DND-41 (cell line): ENCODE results near the gene POLR3B.

ENCODE experiments used
- ATAC-seq: fragments of 200-7000 bp; cut with Tn5 transposase; 3 replicates; pipeline ENCODE4 v1.9.1; 2021; ENCODE audit warnings: low read depth; ENCODE audit not compliant: insufficient read depth
- DNase-seq: peaks from one replicate; pipeline ENCODE4 v3.0.0-alpha.2; 2020
- H2AFZ ChIP-seq: 2 replicates; pipeline ENCODE4 v1.6.0; 2012; ENCODE audit warnings: low read depth, low read length
- H3K27ac ChIP-seq: 2 replicates; pipeline ENCODE4 v1.5.1; 2012; ENCODE audit warnings: low read length, inconsistent platforms
- H3K27me3 ChIP-seq: fragments of 200-600 bp; sonication (generic); 2 replicates; pipeline ENCODE4 v1.6.0; 2012; ENCODE audit warnings: low read length, mild to moderate bottlenecking, inconsistent platforms; ENCODE audit not compliant: insufficient read depth, poor library complexity
- H3K36me3 ChIP-seq: 2 replicates; pipeline ENCODE4 v1.5.1; 2012; ENCODE audit warnings: low read length, inconsistent platforms; ENCODE audit not compliant: insufficient read depth
- H3K4me1 ChIP-seq: 2 replicates; pipeline ENCODE4 v1.5.1; 2012; ENCODE audit warnings: mild to moderate bottlenecking, low read length; ENCODE audit not compliant: insufficient read depth
- H3K4me2 ChIP-seq: 2 replicates; pipeline ENCODE4 v1.6.0; 2012; ENCODE audit warnings: mild to moderate bottlenecking, moderate library complexity, low read length, inconsistent platforms; ENCODE audit not compliant: insufficient read depth
- H3K4me3 ChIP-seq, 2 experiments: fragments of 200-600 bp in 1 of 2; shearing (Covaris generic) in 1 of 2; 2 replicates each; pipeline ENCODE4 v1.5.1; 2012 to 2016; ENCODE audit warnings: inconsistent platforms in 2 of 2, low read length in 2 of 2, mild to moderate bottlenecking in 2 of 2, low read depth in 1 of 2, moderate library complexity in 1 of 2
- H3K79me2 ChIP-seq: 2 replicates; pipeline ENCODE4 v1.6.0; 2012; ENCODE audit warnings: low read length, inconsistent platforms; ENCODE audit not compliant: insufficient read depth
- H3K9ac ChIP-seq: 2 replicates; pipeline ENCODE4 v1.6.0; 2012; ENCODE audit warnings: low read depth, mild to moderate bottlenecking, inconsistent platforms, low read length, moderate library complexity
- H3K9me3 ChIP-seq: 2 replicates; pipeline ENCODE4 v1.5.1; 2012; ENCODE audit warnings: low read length, moderate library complexity, mild to moderate bottlenecking, inconsistent platforms; ENCODE audit not compliant: insufficient read depth, severe bottlenecking
- H4K20me1 ChIP-seq: 2 replicates; pipeline ENCODE4 v1.6.0; 2012; ENCODE audit warnings: low read length; ENCODE audit not compliant: insufficient read depth
- EZH2 ChIP-seq: IDR thresholded peaks from 3 replicates; pipeline ENCODE4 v1.6.1; 2012; ENCODE audit warnings: borderline replicate concordance, low read depth, mild to moderate bottlenecking, moderate library complexity, low read length, inconsistent platforms; ENCODE audit not compliant: severe bottlenecking
- TF ChIP-seq, protein P1 (sequence below): IDR thresholded peaks from 2 replicates; pipeline ENCODE4 v1.5.1; 2012; ENCODE audit warnings: borderline replicate concordance, low read length, moderate library complexity, mild to moderate bottlenecking; ENCODE audit not compliant: poor library complexity, severe bottlenecking; ENCODE audit errors: extremely low read depth

POLR3B gene

DNA sequence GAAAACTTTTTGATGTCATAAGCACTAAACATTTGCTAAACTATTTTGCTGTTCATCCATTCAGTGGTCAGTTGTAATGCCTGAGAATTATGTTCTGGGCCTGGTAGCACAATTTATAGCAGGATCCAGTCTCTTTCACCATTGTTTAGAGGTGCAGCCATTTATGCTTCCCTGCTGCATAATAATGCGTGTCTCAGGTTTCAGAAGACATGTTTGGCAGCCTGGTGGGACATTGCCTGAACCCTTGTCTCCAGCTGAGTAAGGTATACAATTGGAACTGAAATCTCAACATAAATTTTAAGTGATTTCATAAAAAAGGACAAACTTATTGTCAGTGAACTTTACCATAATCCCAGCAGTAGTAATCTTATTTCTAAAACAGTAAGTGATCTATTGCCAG, 94.8 kb downstream of the POLR3B start:
- TF ChIP-seq, protein P1, sequence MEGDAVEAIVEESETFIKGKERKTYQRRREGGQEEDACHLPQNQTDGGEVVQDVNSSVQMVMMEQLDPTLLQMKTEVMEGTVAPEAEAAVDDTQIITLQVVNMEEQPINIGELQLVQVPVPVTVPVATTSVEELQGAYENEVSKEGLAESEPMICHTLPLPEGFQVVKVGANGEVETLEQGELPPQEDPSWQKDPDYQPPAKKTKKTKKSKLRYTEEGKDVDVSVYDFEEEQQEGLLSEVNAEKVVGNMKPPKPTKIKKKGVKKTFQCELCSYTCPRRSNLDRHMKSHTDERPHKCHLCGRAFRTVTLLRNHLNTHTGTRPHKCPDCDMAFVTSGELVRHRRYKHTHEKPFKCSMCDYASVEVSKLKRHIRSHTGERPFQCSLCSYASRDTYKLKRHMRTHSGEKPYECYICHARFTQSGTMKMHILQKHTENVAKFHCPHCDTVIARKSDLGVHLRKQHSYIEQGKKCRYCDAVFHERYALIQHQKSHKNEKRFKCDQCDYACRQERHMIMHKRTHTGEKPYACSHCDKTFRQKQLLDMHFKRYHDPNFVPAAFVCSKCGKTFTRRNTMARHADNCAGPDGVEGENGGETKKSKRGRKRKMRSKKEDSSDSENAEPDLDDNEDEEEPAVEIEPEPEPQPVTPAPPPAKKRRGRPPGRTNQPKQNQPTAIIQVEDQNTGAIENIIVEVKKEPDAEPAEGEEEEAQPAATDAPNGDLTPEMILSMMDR, result no peak
- no peak for TF ChIP-seq EZH2

DNA sequence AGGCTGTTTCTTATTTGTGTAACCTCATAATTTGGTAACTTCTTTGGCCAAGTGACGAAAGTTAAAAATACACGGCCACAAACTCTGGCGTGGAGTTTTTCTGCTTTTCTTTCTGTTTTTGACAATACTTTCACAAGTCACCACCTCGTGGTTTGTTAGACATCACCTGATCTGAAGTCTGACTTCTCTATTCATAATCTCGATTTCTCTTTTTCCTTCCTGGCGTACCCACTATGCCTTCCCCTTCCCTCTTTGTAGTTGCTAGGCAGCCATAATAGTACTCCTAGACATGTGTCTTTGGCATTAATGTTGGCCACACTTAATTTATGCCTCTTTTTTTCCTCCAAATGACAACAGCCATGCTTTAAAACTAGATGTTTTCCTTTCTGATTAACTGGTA, 97.6 kb downstream of the POLR3B start:
- DNase-seq, result no peak
- H3K4me2 ChIP-seq, result no peak overlapping the region
- H3K4me3 ChIP-seq, result no peak overlapping the region
- no peak overlapping the region for H3K27ac ChIP-seq
- H3K9ac ChIP-seq, result no peak overlapping the region
- TF ChIP-seq, protein P1, result no peak
- TF ChIP-seq EZH2, result no peak
- peaks cover 22% of the 10 kb centered on the region; the same call in 1 of the 2 replicates for H3K36me3 ChIP-seq
- no peaks in the 10 kb centered on the region for H4K20me1 ChIP-seq
- no peak overlapping the region for H2AFZ ChIP-seq
- H3K9me3 ChIP-seq, result no peaks in the 10 kb centered on the region
- no peak for ATAC-seq
- H3K79me2 ChIP-seq, result no peaks in the 10 kb centered on the region
- H3K27me3 ChIP-seq, result no peaks in the 10 kb centered on the region
- H3K4me1 ChIP-seq, result no peaks in the 10 kb centered on the region

More for the DNA sequence above, 94.8 kb downstream of the POLR3B start:
- H3K27ac ChIP-seq, result no peak overlapping the region
- no peaks in the 10 kb centered on the region for H3K4me1 ChIP-seq
- DNase-seq (no peak), ATAC-seq (no peak)
- no peaks in the 10 kb centered on the region for H3K9me3 ChIP-seq
- H4K20me1 ChIP-seq, result no peaks in the 10 kb centered on the region
- H3K4me3 ChIP-seq, result no peak overlapping the region
- no peak overlapping the region for H3K9ac ChIP-seq
- peaks cover 2% of the 10 kb centered on the region; the same call in 1 of the 2 replicates for H3K36me3 ChIP-seq
- H2AFZ ChIP-seq, result no peak overlapping the region
- no peaks in the 10 kb centered on the region for H3K27me3 ChIP-seq
- H3K4me2 ChIP-seq, result no peak overlapping the region
- H3K79me2 ChIP-seq, result no peaks in the 10 kb centered on the region

DNA sequence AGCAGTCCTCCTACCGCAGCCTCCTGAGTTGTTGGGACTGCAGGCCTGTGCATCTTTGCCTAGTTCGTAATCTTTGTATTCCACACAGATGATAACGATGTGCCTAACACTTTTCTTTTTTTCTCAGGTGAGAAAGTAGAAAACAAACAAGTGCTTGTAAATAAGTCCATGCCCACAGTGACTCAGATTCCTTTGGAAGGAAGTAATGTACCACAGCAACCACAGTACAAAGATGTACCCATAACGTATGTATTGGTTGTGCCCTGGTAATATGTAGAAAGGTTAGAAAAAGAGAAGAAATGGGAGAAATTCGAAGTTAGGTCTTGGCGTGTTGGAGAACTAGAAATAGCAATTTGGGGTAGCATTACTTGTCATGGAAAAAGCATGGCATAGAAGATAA, 101.6 kb downstream of the POLR3B start:
- Histone ChIP-seq H3K4me1 (0 out of 2 replicates have a peak, but pooled peaks cover 3% of the 10 kb centered on the region), H3K4me3 (no peak overlapping the region), H3K27me3 (no peaks in the 10 kb centered on the region), H3K9me3 (no peaks in the 10 kb centered on the region), H3K79me2 (no peaks in the 10 kb centered on the region), H3K4me2 (no peak overlapping the region), H2AFZ (no peak overlapping the region), H3K36me3 (peaks cover 30% of the 10 kb centered on the region; the same call in 1 of the 2 replicates), H4K20me1 (no peaks in the 10 kb centered on the region), H3K9ac (no peak overlapping the region), H3K27ac (no peak overlapping the region)
- no peak; the same call in 2 of the 3 replicates for ATAC-seq
- DNase-seq, result no peak
- TF ChIP-seq, protein P1, result no peak

DNA sequence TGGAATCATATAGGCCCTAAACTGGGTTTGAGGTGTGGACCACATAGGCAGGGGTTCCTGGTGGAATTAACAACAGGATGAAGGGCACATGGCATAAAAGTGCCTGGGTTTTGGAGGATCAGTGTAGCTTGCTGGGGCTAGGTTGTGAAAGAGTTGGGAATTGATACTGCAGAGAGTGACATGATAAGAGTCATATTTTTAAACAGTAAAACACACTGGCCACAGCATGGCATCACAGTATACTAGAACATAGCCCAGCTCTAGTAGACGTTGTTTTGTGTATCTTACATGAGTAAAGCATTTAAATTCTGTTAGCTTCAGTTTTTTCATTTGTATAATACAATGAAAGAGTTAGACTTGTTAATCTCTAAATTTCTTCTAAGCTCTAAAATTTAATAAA, 102.0 kb downstream of the POLR3B start:
- no peak overlapping the region for H3K4me3 ChIP-seq
- ATAC-seq, result no peak
- H3K36me3 ChIP-seq, result peaks cover 28% of the 10 kb centered on the region; the same call in 1 of the 2 replicates

More for the DNA sequence above, 102.0 kb downstream of the POLR3B start:
- H3K27ac ChIP-seq, result no peak overlapping the region
- H3K4me1 ChIP-seq, result 0 out of 2 replicates have a peak, but pooled peaks cover 3% of the 10 kb centered on the region
- H3K9me3 ChIP-seq, result no peaks in the 10 kb centered on the region
- no peak overlapping the region for H3K9ac ChIP-seq
- TF ChIP-seq, protein P1, result no peak
- no peak for TF ChIP-seq EZH2
- no peaks in the 10 kb centered on the region for H3K79me2 ChIP-seq
- no peaks in the 10 kb centered on the region for H3K27me3 ChIP-seq
- no peak overlapping the region for H2AFZ ChIP-seq
- DNase-seq, result no peak
- no peaks in the 10 kb centered on the region for H4K20me1 ChIP-seq
- no peak overlapping the region for H3K4me2 ChIP-seq
